ENCODE data around the gene RAB7A.
"Not testable (repeated sequence)": the region's sequence is repeated elsewhere in the genome, so short reads cannot be mapped to it uniquely, and the experiment has no call there.

RAB7A gene

DNA sequence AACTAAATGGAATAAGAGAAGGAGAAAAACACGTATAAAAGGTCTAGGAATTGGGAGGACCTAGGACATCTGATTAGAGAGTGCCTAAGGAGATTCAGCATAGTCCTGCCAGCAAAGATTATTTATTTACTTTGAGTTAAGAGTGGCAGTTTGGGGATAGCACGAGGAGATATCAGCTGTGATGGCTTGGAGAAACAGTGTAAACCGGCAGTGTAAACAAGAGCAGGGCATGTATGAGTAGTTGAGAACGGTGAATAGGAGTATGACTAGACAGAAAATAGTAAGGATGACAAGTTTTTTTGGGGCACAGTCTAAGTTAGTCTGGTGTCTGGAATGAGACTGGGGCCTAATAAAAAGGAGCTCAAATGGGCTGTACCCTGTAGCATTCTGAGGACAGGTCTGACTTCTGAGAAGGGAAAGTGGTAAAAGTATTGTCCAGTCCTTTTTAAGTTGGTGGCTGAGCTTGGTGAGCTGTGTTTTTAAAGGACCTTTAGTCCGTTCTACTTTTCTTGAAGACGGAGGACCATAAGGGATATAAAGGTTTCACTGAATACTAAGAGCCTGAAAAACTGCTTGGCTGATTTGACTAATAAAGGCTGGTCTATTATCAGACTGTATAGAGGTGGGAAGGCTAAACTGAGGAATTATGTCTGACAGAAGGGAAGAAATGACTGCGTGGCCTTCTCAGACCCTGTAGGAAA, 104.1 kb downstream of the RAB7A start:
- 92 to 94% methylated on average over 7 of the region's 7 CpGs for WGBS, 2 experiments
- H3K4me1 ChIP-seq (ENCODE audit: control insufficient read depth, insufficient read depth, low read length); H3K27me3 ChIP-seq (ENCODE audit: control insufficient read depth, insufficient read depth, low read length, poor library complexity, severe bottlenecking); H3K4me3 ChIP-seq (ENCODE audit: insufficient read depth, low read depth, low read length); H3K9me3 ChIP-seq (ENCODE audit: control insufficient read depth, low read length); H3K36me3 ChIP-seq (ENCODE audit: control insufficient read depth, insufficient read depth, low read length); H3K27ac ChIP-seq (ENCODE audit: insufficient read depth, low read depth, low read length, poor library complexity, severe bottlenecking): not testable (repeated sequence)

DNA sequence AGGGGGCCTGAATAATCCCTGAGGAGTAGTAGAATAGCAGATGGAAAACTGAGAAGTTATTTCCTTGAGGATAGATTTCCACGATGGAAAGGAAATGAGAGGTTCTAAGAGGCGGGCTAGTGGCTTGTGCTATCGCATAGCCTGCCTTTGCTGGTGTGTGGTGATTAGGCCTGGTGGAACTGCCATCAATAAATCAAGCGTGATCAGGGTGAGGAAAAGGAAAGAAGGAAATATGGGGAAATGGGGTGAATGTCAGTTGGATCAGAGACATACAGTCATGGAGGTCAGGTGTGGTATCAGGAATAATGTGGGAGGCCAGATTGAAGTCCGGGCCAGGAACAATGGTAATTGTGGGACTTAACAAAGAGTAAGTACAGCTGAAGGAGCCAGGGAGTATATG, 104.8 kb downstream of the RAB7A start:
- H3K27me3 ChIP-seq (ENCODE audit: control insufficient read depth, insufficient read depth, low read length, poor library complexity, severe bottlenecking); H3K4me3 ChIP-seq (ENCODE audit: insufficient read depth, low read depth, low read length); H3K27ac ChIP-seq (ENCODE audit: insufficient read depth, low read depth, low read length, poor library complexity, severe bottlenecking); H3K36me3 ChIP-seq (ENCODE audit: control insufficient read depth, insufficient read depth, low read length); H3K9me3 ChIP-seq (ENCODE audit: control insufficient read depth, low read length); H3K4me1 ChIP-seq (ENCODE audit: control insufficient read depth, insufficient read depth, low read length): not testable (repeated sequence)
- 94 to 95% methylated on average over 5 of the region's 5 CpGs for WGBS, 2 experiments

DNA sequence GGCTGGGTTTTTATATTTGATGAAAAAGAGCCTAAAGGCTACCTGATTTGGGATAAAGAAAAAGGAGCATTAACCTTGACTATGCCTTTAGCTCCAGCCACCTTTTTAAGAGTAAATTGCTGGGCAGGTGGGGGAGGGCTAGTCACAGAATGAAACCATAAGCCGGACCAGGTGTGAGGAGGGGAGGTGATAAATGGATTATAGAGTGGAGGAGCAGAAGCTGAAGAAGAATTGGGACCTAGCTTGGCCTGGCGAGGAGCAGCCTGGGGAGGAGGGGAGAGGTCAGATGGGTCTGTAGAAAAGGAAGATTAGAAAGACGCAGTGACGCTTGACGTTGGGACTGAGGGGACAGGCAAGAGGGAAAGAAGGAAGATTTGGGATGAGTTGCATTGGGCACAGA, 107.0 kb downstream of the RAB7A start:
- H3K4me1 ChIP-seq (ENCODE audit: control insufficient read depth, insufficient read depth, low read length); H3K27ac ChIP-seq (ENCODE audit: insufficient read depth, low read depth, low read length, poor library complexity, severe bottlenecking); H3K27me3 ChIP-seq (ENCODE audit: control insufficient read depth, insufficient read depth, low read length, poor library complexity, severe bottlenecking); H3K36me3 ChIP-seq (ENCODE audit: control insufficient read depth, insufficient read depth, low read length); H3K4me3 ChIP-seq (ENCODE audit: insufficient read depth, low read depth, low read length); H3K9me3 ChIP-seq (ENCODE audit: control insufficient read depth, low read length): not testable (repeated sequence)
- 88% methylated on average over 5 of the region's 5 CpGs for WGBS, 2 experiments

DNA sequence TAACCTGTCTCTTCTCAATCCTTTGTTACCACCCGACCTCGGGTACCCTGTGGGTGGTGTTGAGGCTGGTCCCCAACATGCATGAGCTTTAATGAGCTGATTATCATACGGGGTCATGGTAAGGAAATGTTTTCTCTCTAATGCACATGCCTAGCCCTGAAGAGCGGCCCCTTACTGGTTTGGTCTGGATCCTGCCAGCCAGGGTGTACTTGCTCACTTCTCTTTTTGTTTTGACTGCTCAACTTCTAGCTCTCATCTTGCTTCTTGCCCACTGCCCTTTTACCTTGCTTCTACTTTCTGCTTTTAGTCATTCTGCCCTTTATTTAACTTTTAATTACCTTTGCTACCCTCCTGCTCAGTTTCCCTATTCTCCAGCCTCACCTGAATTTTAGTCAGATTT, 109.1 kb downstream of the RAB7A start:
- H3K27me3 ChIP-seq (ENCODE audit: control insufficient read depth, insufficient read depth, low read length, poor library complexity, severe bottlenecking), result no peaks in the 10 kb centered on the region
- no peaks in the 10 kb centered on the region for H3K36me3 ChIP-seq (ENCODE audit: control insufficient read depth, insufficient read depth, low read length)
- no peak overlapping the region for H3K4me3 ChIP-seq (ENCODE audit: insufficient read depth, low read depth, low read length)
- 89 to 90% methylated on average over 4 of the region's 4 CpGs for WGBS, 2 experiments
- H3K4me1 ChIP-seq (ENCODE audit: control insufficient read depth, insufficient read depth, low read length), result no peaks in the 10 kb centered on the region
- no peaks in the 10 kb centered on the region for H3K9me3 ChIP-seq (ENCODE audit: control insufficient read depth, low read length)
- no peak overlapping the region for H3K27ac ChIP-seq (ENCODE audit: insufficient read depth, low read depth, low read length, poor library complexity, severe bottlenecking)

DNA sequence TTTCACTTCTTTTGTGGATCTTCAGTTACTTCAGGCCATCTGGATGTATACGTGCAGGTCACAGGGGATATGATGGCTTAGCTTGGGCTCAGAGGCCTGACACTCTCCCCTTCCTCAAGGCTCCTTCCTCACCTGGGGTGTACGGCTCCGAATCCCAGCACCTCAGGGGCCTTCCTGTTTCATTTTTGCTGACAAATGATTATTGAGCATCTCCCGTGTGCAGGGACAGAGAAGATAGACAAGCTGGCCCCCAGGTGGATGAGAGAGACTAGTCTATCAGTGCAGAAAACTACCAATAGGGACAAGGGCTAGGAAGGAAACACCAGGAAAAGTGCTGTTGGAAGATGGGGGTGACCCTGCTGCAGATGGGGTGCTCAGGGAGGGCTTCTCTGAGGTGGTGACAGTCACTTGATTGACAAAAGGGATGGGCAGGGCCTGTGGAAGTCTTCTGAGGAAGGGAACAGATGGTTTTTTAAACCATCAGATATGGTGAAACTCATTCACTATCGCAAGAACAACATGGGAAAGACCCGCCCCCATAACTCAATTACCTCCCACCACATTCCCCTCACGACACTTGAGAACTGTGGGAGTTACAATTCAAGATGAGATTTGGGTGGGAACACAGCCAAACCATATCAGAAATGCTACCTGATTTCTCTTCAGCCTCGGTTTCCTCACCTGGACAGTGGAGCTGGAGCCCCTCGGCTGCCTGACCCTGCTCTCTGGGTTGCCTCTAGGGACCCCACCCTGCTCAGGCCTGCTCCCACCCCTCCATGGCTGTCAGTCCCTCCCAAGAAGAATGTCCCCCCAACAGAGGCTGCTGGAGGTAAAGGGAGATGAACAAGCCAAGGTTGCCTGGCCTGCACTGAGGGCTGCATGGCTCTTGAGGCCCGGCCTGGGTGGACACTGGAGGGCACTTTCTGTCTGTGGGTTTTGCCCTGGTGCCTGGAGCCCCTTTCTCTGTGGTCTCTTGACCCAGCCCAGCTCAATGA, 116.2 kb downstream of the RAB7A start:
- 90 to 93% methylated on average over 10 of the region's 10 CpGs for WGBS, 2 experiments
- Histone ChIP-seq H3K4me1 (ENCODE audit: control insufficient read depth, insufficient read depth, low read length) (peaks cover 19% of the 10 kb centered on the region), H3K36me3 (ENCODE audit: control insufficient read depth, insufficient read depth, low read length) (no peaks in the 10 kb centered on the region), H3K27me3 (ENCODE audit: control insufficient read depth, insufficient read depth, low read length, poor library complexity, severe bottlenecking) (no peaks in the 10 kb centered on the region), H3K9me3 (ENCODE audit: control insufficient read depth, low read length) (no peaks in the 10 kb centered on the region), H3K27ac (ENCODE audit: insufficient read depth, low read depth, low read length, poor library complexity, severe bottlenecking) (no peak overlapping the region), H3K4me3 (ENCODE audit: insufficient read depth, low read depth, low read length) (no peak overlapping the region)

DNA sequence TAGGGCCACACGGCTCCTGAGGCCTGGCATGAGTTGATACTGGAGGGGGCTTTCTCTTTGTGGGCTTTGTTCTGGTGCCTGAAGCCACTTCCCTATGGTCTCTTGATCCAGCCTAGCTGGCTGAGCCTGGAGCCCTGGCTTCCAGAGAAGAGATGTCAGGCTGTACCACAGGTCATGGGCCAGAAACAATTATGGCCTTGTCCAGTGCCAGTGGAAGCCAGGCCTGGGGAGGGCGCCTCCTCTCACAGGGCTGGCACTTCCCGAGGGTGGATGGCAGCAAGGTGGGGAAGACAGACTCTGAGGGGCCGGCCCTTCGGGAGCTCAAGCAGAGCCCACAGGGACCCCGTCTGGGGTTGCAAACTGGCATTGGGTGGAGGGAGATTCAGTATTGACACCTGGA, 118.5 kb downstream of the RAB7A start:
- Histone ChIP-seq H3K4me1 (ENCODE audit: control insufficient read depth, insufficient read depth, low read length) (peaks cover 19% of the 10 kb centered on the region), H3K4me3 (ENCODE audit: insufficient read depth, low read depth, low read length) (no peak overlapping the region), H3K27ac (ENCODE audit: insufficient read depth, low read depth, low read length, poor library complexity, severe bottlenecking) (no peak overlapping the region), H3K27me3 (ENCODE audit: control insufficient read depth, insufficient read depth, low read length, poor library complexity, severe bottlenecking) (no peaks in the 10 kb centered on the region), H3K9me3 (ENCODE audit: control insufficient read depth, low read length) (no peaks in the 10 kb centered on the region), H3K36me3 (ENCODE audit: control insufficient read depth, insufficient read depth, low read length) (no peaks in the 10 kb centered on the region)
- WGBS, 2 experiments, result 91 to 92% methylated on average over 6 of the region's 6 CpGs

DNA sequence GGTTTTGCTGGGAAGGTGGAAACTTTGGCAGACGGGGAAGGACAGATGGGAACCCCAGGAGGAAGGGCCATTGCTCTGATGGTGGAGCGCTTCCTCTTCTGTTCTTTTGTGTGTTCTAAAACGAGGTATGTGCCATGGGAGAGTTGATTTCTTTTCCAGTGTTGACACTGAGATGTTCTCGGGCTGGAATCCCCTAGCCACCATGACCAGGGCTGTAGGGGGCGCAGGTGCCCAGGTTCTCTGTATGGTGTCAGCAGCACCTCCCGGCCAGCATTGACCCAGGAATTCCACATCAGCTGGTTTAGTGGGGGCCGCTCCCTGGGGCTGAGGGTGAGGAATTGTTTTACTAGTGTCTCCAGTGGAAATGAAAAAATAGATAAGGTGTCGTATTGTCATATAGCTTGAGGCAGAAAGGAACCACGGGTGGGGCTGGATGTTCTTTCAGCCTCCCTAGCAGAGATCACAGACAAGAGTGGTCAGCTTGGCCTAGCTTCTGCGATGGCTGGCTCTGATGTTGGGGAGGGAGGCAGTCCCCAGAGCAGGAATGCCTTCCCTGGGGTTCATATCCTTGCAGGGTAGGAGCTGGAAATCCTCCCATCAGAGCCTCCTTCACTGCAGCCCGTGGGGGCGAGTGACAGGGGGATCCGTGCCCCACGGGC, 119.3 kb downstream of the RAB7A start:
- H3K4me3 ChIP-seq (ENCODE audit: insufficient read depth, low read depth, low read length), result peak overlapping the region; percentile 23
- 49 to 50% methylated on average over 14 of the region's 14 CpGs for WGBS, 2 experiments

DNA sequence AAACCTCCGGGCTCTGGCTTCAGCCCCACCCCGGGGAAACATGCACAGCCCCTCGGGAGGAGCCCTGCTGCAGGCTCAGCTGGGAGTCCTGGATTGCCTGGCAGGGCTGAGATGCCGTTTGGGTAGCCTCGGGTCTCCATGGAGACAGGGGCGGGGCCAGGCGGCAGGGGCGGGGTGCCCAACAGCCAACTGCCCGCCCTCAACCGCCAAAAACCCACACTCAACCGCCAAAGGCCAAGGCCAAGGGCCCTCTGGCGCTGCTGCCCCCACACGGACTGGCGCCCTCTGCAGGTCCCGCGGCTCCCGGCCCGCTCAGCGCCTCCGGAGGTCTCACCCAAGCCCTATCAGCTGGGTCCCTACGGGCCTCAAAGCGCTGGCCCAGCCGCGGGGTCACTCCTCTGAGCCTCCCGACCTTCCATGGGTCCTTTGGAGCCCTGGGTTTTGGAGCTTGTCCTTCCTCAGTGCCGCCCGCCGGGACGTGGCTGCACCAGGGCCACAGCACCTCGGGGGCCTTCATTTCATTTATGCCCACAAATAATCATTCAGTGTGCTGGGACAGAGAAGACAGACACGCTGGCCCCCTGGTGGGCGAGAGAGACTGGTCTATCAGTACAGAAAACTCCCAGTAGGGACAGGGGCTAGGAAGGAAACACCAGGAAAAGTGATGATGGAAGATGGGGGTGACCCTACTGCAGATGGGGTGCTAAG, 119.9 kb downstream of the RAB7A start:
- H3K27ac ChIP-seq (ENCODE audit: insufficient read depth, low read depth, low read length, poor library complexity, severe bottlenecking), result no peak overlapping the region
- 21 to 23% methylated on average over 32 of the region's 32 CpGs for WGBS, 2 experiments
- H3K27me3 ChIP-seq (ENCODE audit: control insufficient read depth, insufficient read depth, low read length, poor library complexity, severe bottlenecking), result no peaks in the 10 kb centered on the region
- peak overlapping the region; percentile 23 for H3K4me3 ChIP-seq (ENCODE audit: insufficient read depth, low read depth, low read length)
- peaks cover 19% of the 10 kb centered on the region for H3K4me1 ChIP-seq (ENCODE audit: control insufficient read depth, insufficient read depth, low read length)
- no peaks in the 10 kb centered on the region for H3K9me3 ChIP-seq (ENCODE audit: control insufficient read depth, low read length)
- no peaks in the 10 kb centered on the region for H3K36me3 ChIP-seq (ENCODE audit: control insufficient read depth, insufficient read depth, low read length)

More for the DNA sequence above, 119.3 kb downstream of the RAB7A start:
- no peaks in the 10 kb centered on the region for H3K36me3 ChIP-seq (ENCODE audit: control insufficient read depth, insufficient read depth, low read length)
- H3K4me1 ChIP-seq (ENCODE audit: control insufficient read depth, insufficient read depth, low read length), result peaks cover 19% of the 10 kb centered on the region
- H3K27ac ChIP-seq (ENCODE audit: insufficient read depth, low read depth, low read length, poor library complexity, severe bottlenecking), result no peak overlapping the region
- no peaks in the 10 kb centered on the region for H3K27me3 ChIP-seq (ENCODE audit: control insufficient read depth, insufficient read depth, low read length, poor library complexity, severe bottlenecking)
- no peaks in the 10 kb centered on the region for H3K9me3 ChIP-seq (ENCODE audit: control insufficient read depth, low read length)

DNA sequence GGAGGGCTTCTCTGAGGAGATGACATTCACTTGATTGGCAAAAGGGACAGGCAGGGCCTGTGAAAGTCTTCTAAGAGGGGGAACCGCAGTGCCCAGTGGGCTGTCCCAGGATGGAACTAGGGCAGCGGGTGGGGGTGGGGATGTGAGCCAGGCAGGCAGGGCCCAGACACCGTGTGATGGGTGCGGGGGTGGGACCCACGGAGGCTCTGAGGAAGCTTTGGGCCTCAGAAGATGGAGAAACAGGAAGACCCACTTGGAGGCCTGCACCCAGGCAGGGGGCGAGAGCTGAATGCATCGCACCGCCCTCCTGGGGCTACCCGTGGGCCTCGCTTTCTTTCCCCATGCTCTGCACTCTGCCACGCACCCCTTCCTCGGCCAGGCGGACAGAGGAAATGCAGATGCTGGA, 120.5 kb downstream of the RAB7A start:
- Histone ChIP-seq H3K9me3 (ENCODE audit: control insufficient read depth, low read length) (no peaks in the 10 kb centered on the region), H3K27ac (ENCODE audit: insufficient read depth, low read depth, low read length, poor library complexity, severe bottlenecking) (no peak overlapping the region), H3K36me3 (ENCODE audit: control insufficient read depth, insufficient read depth, low read length) (no peaks in the 10 kb centered on the region), H3K4me1 (ENCODE audit: control insufficient read depth, insufficient read depth, low read length) (peaks cover 19% of the 10 kb centered on the region), H3K4me3 (ENCODE audit: insufficient read depth, low read depth, low read length) (no peak overlapping the region), H3K27me3 (ENCODE audit: control insufficient read depth, insufficient read depth, low read length, poor library complexity, severe bottlenecking) (no peaks in the 10 kb centered on the region)
- 81% methylated on average over 13 of the region's 13 CpGs for WGBS, 2 experiments

All from ectodermal cell (in vitro differentiated cells).